ENCODE data around the gene RALGAPB.

The RALGAPB gene

DNA sequence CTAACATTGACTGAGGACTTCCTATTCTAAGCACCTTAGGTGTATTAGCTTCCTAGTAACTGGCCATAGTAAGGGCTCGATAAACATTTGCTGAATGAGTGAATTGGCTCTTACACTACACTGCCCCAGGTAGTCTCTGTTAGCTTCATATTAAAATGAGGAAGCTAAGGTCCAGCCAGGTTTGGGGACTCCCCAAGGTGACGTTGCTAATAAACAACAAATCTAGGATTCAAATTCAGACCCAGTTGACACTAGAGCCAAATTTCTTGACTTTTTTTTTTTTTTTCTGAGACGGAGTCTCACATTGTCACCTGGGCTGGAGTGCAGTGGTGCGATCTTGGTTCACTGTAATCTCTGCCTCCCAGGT is 145.2 kb downstream of the RALGAPB start:
- no peak for DNase-seq

DNA sequence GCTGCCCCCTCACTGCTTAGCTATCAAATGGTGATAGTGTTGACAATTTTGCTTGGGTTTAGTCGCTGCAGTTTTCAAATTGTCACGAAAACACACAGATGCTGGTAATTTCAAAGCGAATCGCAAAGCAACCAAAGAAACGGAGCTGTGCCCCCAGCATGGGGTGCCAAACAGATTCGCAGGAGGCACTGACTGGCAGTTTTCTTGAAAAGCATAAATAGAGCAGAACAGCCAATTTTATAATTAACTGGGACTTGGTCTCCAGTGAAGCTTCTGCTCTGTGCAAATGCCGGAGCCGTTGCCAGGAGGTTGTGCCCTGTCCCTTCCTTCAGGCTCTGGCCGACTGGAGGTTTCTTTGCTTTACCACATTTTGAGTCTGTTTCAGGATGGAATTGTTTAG is 147.8 kb downstream of the RALGAPB start:
- DNase-seq: no peak

DNA sequence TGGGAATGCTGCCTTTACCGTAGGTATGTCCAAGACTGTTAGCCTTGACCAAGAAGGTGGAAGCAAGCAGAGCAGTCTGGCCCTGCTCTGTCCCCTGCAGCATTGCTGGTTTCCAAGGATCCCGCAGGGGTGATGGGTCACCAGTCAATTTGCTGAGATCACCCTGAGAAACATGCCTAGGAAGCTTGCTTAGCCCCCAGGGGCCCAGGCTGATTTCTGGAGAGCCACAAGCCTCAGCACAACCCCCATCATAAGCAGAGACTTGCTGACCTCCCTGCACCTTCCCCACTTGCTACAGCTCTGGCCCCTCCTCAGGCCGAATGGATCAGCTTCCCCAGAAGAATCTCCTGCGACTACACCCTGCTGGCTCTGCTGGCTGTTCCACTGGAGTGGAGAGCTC is 150.4 kb downstream of the RALGAPB start:
- no peak for DNase-seq

DNA sequence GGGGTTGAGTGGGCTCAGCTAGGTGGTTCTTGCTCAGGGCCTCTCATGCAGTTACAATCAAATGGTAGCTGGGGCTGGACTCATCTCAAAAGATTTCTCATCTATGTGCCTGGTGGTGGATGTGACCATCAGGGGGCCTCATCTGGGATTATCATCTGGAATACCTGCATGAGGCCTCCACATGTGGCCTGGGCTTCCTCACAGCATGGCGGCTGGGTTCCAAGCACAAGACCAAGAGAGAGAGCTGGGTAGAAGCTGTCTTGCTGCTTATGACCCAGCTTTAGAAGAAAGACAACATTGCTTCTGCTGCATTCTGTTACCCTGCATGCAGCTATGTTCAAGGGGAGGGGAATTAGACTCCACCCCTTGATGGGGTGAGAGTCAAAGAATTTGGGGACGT is 151.4 kb downstream of the RALGAPB start:
- no peak for DNase-seq

DNA sequence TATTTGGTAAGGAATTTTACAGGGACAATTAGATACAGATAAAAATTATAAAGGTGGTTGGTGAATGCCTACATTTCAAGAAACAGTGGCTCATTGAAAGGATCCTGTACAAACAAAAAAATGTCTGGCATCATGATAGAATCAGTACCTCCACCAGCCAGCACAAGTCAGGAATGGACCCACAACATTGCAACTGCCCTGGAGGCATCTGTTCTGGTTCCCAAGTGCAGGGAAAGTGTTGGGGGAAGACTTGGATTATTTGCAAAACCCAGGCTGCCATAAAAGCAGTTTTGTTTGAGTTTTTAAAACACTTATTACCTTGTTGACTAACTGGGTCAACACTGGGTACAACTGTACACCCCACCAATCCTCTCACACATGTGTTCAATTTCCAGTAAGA is 153.3 kb downstream of the RALGAPB start:
- no peak for DNase-seq

DNA sequence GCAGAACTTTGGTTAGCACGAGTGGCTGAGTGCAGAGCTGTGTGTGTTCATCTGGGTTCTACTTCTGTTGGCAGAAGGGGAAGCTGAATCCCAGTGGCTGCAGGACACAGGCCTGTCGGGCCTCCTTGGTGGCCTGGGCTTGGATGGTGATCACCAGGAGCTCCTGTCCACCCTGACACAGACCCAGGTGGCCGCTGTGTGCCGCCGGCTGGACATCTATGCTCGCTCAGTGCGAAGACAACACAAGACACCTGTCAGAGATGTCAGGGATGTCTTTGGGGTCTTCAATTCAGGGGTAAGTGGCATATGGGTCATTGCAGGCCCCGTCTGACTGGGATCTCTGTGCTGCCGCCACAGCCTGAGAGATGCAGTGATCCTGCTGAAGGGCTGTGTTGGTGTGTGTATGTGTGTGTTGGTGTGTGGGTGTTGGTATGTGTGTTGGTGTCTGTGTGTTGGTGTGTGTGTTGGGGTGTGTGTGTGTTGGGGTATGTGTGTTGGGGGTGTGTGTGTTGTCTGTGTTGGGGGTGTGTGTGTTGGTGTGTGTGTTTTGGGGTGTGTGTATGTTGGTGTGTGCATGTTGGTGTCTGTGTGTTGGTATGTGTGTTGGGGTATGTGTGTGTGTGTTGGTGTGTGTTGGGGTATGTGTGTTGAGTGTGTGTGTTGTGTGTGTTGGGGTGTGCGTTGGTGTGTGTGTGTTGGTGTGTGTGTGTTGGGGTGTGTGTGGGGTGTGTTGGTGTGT is 154.4 kb downstream of the RALGAPB start:
- DNase-seq: no peak

All from CD4-positive, alpha-beta T cell treated with Interferon alpha-2 for 1 hour (primary cell).